Vagina (tissue), 2 donors: Measurements from ENCODE around the gene ITGA6.

Experiments
- POLR2A ChIP-seq, 2 donors: fragments of 450-650 bp; IDR thresholded peaks; one replicate each; pipeline ENCODE4 v1.6.1; 2017; ENCODE audit warnings: antibody characterized with exemption in 2 of 2, mild to moderate bottlenecking in 2 of 2, moderate library complexity in 2 of 2
- POLR2AphosphoS5 ChIP-seq, 2 donors: sonication (generic); formaldehyde crosslinking; IDR thresholded peaks; one replicate each; pipeline ENCODE4 v1.9.0; 2017; ENCODE audit warnings: antibody characterized with exemption in 2 of 2, mild to moderate bottlenecking in 2 of 2, low read depth in 1 of 2; ENCODE audit not compliant: insufficient read depth in 1 of 2
- TF ChIP-seq, protein P1 (sequence below), 3 experiments: fragments of 450-650 bp in 2 of 3; fragments of 200-600 bp in 1 of 3; sonication (generic) in 1 of 3; IDR thresholded peaks; one replicate each; pipeline ENCODE4 v1.5.1; 2017 to 2019; ENCODE audit warnings: antibody characterized with exemption in 3 of 3, mild to moderate bottlenecking in 2 of 3, moderate library complexity in 2 of 3

DNA sequence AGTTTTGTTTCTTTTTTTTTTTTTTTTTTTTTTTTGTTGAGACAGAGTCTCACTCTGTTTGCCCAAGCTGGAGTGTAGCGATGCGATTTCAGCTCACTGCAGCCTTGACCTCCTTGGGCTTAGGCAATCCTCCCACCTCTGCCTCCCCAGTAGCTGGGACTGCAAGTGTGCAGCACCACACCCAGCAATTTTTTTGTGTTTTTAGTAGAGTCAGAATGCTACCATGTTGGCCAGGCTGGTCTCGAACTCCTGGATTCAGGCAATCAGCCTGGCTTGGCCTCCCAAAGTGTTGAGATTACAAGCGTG lies 8.2 kb downstream of the ITGA6 start:
- TF ChIP-seq POLR2AphosphoS5 (IDR thresholded peaks at IDR 0.05; ENCODE audit: insufficient read depth in 1 of 2, low read depth in 1 of 2), result no peak
- TF ChIP-seq, protein P1, sequence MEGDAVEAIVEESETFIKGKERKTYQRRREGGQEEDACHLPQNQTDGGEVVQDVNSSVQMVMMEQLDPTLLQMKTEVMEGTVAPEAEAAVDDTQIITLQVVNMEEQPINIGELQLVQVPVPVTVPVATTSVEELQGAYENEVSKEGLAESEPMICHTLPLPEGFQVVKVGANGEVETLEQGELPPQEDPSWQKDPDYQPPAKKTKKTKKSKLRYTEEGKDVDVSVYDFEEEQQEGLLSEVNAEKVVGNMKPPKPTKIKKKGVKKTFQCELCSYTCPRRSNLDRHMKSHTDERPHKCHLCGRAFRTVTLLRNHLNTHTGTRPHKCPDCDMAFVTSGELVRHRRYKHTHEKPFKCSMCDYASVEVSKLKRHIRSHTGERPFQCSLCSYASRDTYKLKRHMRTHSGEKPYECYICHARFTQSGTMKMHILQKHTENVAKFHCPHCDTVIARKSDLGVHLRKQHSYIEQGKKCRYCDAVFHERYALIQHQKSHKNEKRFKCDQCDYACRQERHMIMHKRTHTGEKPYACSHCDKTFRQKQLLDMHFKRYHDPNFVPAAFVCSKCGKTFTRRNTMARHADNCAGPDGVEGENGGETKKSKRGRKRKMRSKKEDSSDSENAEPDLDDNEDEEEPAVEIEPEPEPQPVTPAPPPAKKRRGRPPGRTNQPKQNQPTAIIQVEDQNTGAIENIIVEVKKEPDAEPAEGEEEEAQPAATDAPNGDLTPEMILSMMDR (IDR thresholded peaks at IDR 0.05), result no peak
- TF ChIP-seq POLR2A (IDR thresholded peaks at IDR 0.05), result no peak
